SU-DHL-6 (cell line): ENCODE measurements around the gene MYL6B.

ENCODE experiments used
- H2AFZ ChIP-seq: fragments of 200-600 bp; sonication (generic); 2 replicates; pipeline ENCODE4 v1.6.1; 2014; ENCODE audit warnings: low read depth, mild to moderate bottlenecking, moderate library complexity, mixed read lengths, antibody characterized with exemption, low read length; ENCODE audit not compliant: severe bottlenecking
- H3F3A ChIP-seq: fragments of 200-600 bp; shearing (Covaris generic); 2 replicates; pipeline ENCODE4 v1.6.0; 2016; ENCODE audit warnings: antibody characterized with exemption, mild to moderate bottlenecking; ENCODE audit not compliant: insufficient read depth
- H3K27ac ChIP-seq: fragments of 200-600 bp; sonication (generic); 2 replicates; pipeline ENCODE4 v1.5.1; 2016; ENCODE audit warnings: low read depth, mild to moderate bottlenecking, low read length, moderate library complexity, mixed read lengths
- H3K27me3 ChIP-seq: fragments of 200-600 bp; sonication (generic), shearing (Covaris generic); 2 replicates; pipeline ENCODE4 v1.6.0; 2014; ENCODE audit warnings: mild to moderate bottlenecking, low read length
- H3K36me3 ChIP-seq: fragments of 200-600 bp; sonication (generic); 2 replicates; pipeline ENCODE4 v1.6.1; 2014; ENCODE audit warnings: mild to moderate bottlenecking, low read length, mixed read lengths
- H3K4me2 ChIP-seq: fragments of 300-600, 200-600 bp; shearing (Covaris generic), sonication (generic); 2 replicates; pipeline ENCODE4 v1.6.0; 2014; ENCODE audit warnings: low read length, low read depth, mild to moderate bottlenecking; ENCODE audit not compliant: poor library complexity, severe bottlenecking
- H3K4me3 ChIP-seq: fragments of 200-600 bp; sonication (generic); 2 replicates; pipeline ENCODE4 v1.5.1; 2014; ENCODE audit warnings: antibody characterized with exemption, low read length, mild to moderate bottlenecking, mixed read lengths; ENCODE audit not compliant: insufficient read depth, poor library complexity, severe bottlenecking
- H3K79me2 ChIP-seq: fragments of 200-600 bp; sonication (generic); 2 replicates; pipeline ENCODE4 v1.6.1; 2014; ENCODE audit warnings: mild to moderate bottlenecking, low read length, moderate library complexity; ENCODE audit not compliant: insufficient read depth
- H3K9ac ChIP-seq: fragments of 200-600 bp; sonication (generic); 2 replicates; pipeline ENCODE4 v1.7.0; 2014; ENCODE audit warnings: mild to moderate bottlenecking, low read length
- H3K9me2 ChIP-seq: fragments of 200-600 bp; sonication (generic); replicated peaks from 2 replicates; pipeline ENCODE4 v1.6.1; 2014; ENCODE audit warnings: low read length; ENCODE audit not compliant: insufficient read depth
- H3K9me3 ChIP-seq: fragments of 200-600 bp; sonication (generic); 2 replicates; pipeline ENCODE4 v1.6.1; 2014; ENCODE audit warnings: low read length, mixed read lengths; ENCODE audit not compliant: insufficient read depth
- H4K20me1 ChIP-seq: fragments of 200-600 bp; sonication (generic); 2 replicates; pipeline ENCODE4 v1.6.1; 2014; ENCODE audit warnings: low read depth, mild to moderate bottlenecking, antibody characterized with exemption, low read length, moderate library complexity, mixed read lengths
- CTCF ChIP-seq: fragments of 200-600 bp; sonication (generic); IDR thresholded peaks from one replicate; pipeline ENCODE4 v1.5.1; 2017; ENCODE audit warnings: antibody characterized with exemption, mild to moderate bottlenecking, low read length, moderate library complexity; ENCODE audit not compliant: insufficient read depth, poor library complexity, severe bottlenecking
- EZH2phosphoT487 ChIP-seq: fragments of 200-600 bp; sonication (generic), shearing (Covaris generic); conservative IDR thresholded peaks from 2 replicates; pipeline ENCODE4 v1.6.1; 2018; ENCODE audit warnings: mild to moderate bottlenecking, antibody characterized with exemption, low read length, moderate library complexity, mixed read lengths

The MYL6B gene

GRCh38 chr12:56188778-56189098 is 36.4 kb downstream of the MYL6B start:
- no peaks in the 10 kb centered on the region for H4K20me1 ChIP-seq
- no peak overlapping the region for H2AFZ ChIP-seq
- peaks cover 25% of the 10 kb centered on the region for H3K79me2 ChIP-seq
- H3K9me3 ChIP-seq: no peaks in the 10 kb centered on the region
- H3K9me2 ChIP-seq: no peaks in the 10 kb centered on the region
- peak overlapping the region; percentile 97 for H3K4me3 ChIP-seq
- H3K4me2 ChIP-seq: peak overlapping the region; percentile 67
- H3K36me3 ChIP-seq: peaks cover 7% of the 10 kb centered on the region
- no peak for TF ChIP-seq EZH2phosphoT487
- no peak for TF ChIP-seq CTCF
- peak overlapping the region; percentile 48 for H3K27ac ChIP-seq
- H3K9ac ChIP-seq: peak overlapping the region; percentile 92
- H3K27me3 ChIP-seq: no peaks in the 10 kb centered on the region
- peaks cover 20% of the 10 kb centered on the region for H3F3A ChIP-seq

- no peaks in the 10 kb centered on the region for H3K9me2 ChIP-seq
- no peaks in the 10 kb centered on the region for H4K20me1 ChIP-seq
- peak within 1 kb of the TSS; percentile 92 for H2AFZ ChIP-seq
- H3F3A ChIP-seq: peaks cover 20% of the 10 kb centered on the region
- H3K27ac ChIP-seq: peak within 1 kb of the TSS; percentile 67
- H3K4me2 ChIP-seq: peak within 1 kb of the TSS; percentile 81
- no peaks in the 10 kb centered on the region for H3K9me3 ChIP-seq
- peaks cover 25% of the 10 kb centered on the region for H3K79me2 ChIP-seq
- TF ChIP-seq CTCF (peak; percentile 44), EZH2phosphoT487 (no peak)
- peaks cover 4% of the 10 kb centered on the region for H3K36me3 ChIP-seq
- no peaks in the 10 kb centered on the region for H3K27me3 ChIP-seq
- peak within 1 kb of the TSS; percentile 97 for H3K4me3 ChIP-seq
- peak within 1 kb of the TSS; percentile 92 for H3K9ac ChIP-seq
These were observed 36.9 kb downstream of the MYL6B start, which contains the start of gene SMARCC2 for GRCh38 chr12:56189099-56189917. TSS of gene SMARCC2 (minus strand) at chr12:56189483. CDS start at chr12:56189461, 22 bp downstream.

GRCh38 chr12:56189918-56190694 is 37.7 kb downstream of the MYL6B start:
- H3K9ac ChIP-seq: peak overlapping the region; percentile 92
- peaks cover 23% of the 10 kb centered on the region for H3F3A ChIP-seq
- peak overlapping the region; percentile 67 for H3K27ac ChIP-seq
- H4K20me1 ChIP-seq: no peaks in the 10 kb centered on the region
- no peak for TF ChIP-seq EZH2phosphoT487
- no peak for TF ChIP-seq CTCF
- peak overlapping the region; percentile 92 for H2AFZ ChIP-seq
- peaks cover 25% of the 10 kb centered on the region for H3K79me2 ChIP-seq
- no peaks in the 10 kb centered on the region for H3K9me3 ChIP-seq
- no peaks in the 10 kb centered on the region for H3K9me2 ChIP-seq
- peak overlapping the region; percentile 81 for H3K4me2 ChIP-seq
- H3K4me3 ChIP-seq: peak overlapping the region; percentile 64
- no peaks in the 10 kb centered on the region for H3K27me3 ChIP-seq
- no peaks in the 10 kb centered on the region; the same call in 1 of the 2 replicates for H3K36me3 ChIP-seq
